ENCODE results near the gene TEAD1.

The TEAD1 gene

DNA sequence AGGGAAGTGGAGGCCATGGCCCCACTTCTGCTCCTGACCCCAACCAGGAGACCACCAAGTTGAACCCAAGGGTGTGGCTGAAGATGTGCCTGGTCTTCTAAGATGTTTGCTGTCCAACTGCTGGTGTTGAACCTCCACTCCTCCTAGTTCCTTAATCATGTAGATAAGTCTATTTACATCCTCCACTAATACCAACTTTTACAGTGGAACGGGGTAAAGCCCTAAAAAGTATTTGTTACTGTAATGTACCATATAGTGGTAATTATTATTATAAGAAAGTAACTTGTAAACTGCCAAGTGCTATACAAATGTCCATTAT, 315.9 kb downstream of the TEAD1 start:
- in situ Hi-C loops (cut with MboI; ENCODE audit: low sequenced_read_pairs, unreplicated experiment) = no loop called here

GRCh38 chr11:12991426-12991825, 317.2 kb downstream of the TEAD1 start:
- in situ Hi-C loops (cut with MboI; ENCODE audit: low sequenced_read_pairs, unreplicated experiment) = no loop called here
- DNase-seq (ENCODE audit: low spot score) = no peak
- TF ChIP-seq, protein P1, sequence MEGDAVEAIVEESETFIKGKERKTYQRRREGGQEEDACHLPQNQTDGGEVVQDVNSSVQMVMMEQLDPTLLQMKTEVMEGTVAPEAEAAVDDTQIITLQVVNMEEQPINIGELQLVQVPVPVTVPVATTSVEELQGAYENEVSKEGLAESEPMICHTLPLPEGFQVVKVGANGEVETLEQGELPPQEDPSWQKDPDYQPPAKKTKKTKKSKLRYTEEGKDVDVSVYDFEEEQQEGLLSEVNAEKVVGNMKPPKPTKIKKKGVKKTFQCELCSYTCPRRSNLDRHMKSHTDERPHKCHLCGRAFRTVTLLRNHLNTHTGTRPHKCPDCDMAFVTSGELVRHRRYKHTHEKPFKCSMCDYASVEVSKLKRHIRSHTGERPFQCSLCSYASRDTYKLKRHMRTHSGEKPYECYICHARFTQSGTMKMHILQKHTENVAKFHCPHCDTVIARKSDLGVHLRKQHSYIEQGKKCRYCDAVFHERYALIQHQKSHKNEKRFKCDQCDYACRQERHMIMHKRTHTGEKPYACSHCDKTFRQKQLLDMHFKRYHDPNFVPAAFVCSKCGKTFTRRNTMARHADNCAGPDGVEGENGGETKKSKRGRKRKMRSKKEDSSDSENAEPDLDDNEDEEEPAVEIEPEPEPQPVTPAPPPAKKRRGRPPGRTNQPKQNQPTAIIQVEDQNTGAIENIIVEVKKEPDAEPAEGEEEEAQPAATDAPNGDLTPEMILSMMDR (IDR thresholded peaks at IDR 0.05; ENCODE audit: borderline replicate concordance, control extremely low read depth, extremely low read depth, insufficient read depth, missing control alignments) = no peak

More for the DNA sequence above, 315.9 kb downstream of the TEAD1 start:
- no peak for DNase-seq (ENCODE audit: low spot score)
- TF ChIP-seq, protein P1 (IDR thresholded peaks at IDR 0.05; ENCODE audit: borderline replicate concordance, control extremely low read depth, extremely low read depth, insufficient read depth, missing control alignments) = no peak

DNA sequence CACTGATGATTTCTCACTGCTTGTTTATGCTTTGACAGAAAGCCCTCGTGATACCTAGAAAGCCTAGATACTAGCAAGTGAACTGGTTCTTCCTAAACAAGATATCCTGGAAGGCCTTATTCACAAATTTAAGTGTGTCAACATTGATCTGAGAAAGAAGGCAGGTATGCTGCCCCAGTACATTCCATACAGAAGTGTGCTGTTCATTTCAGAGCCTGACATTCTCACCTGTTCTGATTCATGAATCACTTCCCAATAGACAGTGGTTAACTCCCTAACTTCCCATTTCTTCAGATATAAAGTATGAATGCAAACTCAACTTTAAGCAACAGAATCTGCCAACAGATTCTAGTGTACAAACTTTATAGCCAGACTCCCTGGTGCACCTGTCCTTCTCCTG, 319.4 kb downstream of the TEAD1 start:
- TF ChIP-seq, protein P1 (IDR thresholded peaks at IDR 0.05; ENCODE audit: borderline replicate concordance, control extremely low read depth, extremely low read depth, insufficient read depth, missing control alignments) = no peak
- in situ Hi-C loops (cut with MboI; ENCODE audit: low sequenced_read_pairs, unreplicated experiment) = no loop called here
- no peak for DNase-seq (ENCODE audit: low spot score)
